GM18520 (cell line): ENCODE measurements around the gene PLCD3.

Source experiments
- ATAC-seq: cut with Tn5 transposase; IDR thresholded peaks from one replicate; pipeline ENCODE4 v1.9.1; 2021; ENCODE audit not compliant: unreplicated experiment

PLCD3 gene, protein sequence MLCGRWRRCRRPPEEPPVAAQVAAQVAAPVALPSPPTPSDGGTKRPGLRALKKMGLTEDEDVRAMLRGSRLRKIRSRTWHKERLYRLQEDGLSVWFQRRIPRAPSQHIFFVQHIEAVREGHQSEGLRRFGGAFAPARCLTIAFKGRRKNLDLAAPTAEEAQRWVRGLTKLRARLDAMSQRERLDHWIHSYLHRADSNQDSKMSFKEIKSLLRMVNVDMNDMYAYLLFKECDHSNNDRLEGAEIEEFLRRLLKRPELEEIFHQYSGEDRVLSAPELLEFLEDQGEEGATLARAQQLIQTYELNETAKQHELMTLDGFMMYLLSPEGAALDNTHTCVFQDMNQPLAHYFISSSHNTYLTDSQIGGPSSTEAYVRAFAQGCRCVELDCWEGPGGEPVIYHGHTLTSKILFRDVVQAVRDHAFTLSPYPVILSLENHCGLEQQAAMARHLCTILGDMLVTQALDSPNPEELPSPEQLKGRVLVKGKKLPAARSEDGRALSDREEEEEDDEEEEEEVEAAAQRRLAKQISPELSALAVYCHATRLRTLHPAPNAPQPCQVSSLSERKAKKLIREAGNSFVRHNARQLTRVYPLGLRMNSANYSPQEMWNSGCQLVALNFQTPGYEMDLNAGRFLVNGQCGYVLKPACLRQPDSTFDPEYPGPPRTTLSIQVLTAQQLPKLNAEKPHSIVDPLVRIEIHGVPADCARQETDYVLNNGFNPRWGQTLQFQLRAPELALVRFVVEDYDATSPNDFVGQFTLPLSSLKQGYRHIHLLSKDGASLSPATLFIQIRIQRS

GRCh38 chr17:45132320-45132571 lies at the start of gene PLCD3:
PLCD3 (minus strand) TSS chr17:45132515; CDS start chr17:45132410, 105 bp downstream.
- ATAC-seq: no peak

DNA sequence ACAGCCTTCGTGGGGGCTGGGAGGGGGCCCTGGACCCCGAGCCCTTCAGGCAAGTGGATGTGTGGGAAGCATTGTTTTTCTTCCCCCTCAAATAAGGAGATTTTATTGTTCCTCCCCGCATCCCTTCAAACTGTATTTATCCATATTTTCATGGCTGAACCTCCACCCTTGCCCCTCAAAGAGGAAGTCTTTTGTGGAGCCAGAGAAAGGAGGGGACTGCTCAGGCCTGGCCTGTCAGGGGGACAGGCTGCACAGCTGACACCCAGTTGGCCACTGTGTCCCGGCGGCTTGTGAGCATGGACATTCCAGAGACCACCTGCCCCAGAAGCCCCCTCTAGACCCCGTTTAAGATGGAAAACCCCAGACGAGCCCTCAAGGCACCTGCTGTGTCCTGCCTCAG lies 45.2 kb upstream of the PLCD3 start:
- no peak for ATAC-seq

- no peak for ATAC-seq
These were observed 43.4 kb upstream of the PLCD3 start for GRCh38 chr17:45175759-45176115.

DNA sequence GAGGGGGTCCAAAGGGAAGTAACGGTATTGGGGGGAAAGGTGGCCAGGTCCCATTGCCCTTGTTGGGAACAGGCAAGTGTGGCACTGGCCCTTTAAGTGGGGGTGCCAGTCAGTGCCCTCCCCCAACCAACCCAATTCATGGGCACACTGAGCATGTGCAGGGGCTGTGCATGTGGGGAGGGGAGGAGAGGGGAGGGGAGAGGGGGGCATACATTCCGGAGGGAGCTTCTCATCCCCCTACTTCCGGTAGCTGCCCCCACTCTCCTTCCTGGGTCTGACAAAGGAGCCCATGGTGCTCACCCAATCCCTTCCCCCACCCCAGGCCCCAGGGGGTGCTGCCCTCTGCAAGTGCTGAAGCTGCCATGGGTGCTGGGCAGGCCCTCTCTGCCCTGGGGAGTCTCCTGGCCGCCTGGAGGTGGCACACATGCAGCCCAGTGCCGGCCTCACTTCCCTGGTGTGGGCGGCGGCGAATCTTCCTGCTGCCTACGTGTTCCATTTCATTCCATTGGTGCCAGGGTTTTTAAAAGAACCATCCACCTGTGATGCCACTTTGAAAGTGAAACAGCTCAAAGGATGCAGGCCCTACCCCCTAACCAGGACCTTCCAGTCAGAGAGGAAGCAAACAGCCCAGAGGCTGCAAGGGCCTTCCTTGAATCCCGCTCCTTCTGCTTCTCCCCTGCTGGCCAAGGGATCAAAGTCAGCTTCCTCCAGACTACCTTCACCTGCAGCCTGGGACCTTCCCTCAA lies 40.4 kb upstream of the PLCD3 start:
- no peak for ATAC-seq

DNA sequence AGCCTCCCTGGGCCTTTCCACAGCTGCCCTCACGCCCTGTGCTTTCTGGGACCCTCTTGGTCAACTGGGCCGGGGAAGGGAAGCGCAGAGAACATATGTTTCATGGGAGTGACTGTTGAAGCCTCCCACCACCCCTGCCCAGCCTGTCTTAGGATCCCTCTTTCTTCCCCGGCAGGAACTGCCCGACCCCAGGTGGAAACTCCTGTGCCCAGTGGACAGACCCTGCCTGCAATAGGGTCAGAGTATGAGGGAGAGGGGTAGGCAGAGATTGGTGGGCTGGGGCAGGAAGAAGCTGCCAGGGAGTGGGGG lies 39.9 kb upstream of the PLCD3 start:
- ATAC-seq: no peak

- no peak for ATAC-seq
These were observed 39.3 kb upstream of the PLCD3 start for GRCh38 chr17:45171338-45172231.

DNA sequence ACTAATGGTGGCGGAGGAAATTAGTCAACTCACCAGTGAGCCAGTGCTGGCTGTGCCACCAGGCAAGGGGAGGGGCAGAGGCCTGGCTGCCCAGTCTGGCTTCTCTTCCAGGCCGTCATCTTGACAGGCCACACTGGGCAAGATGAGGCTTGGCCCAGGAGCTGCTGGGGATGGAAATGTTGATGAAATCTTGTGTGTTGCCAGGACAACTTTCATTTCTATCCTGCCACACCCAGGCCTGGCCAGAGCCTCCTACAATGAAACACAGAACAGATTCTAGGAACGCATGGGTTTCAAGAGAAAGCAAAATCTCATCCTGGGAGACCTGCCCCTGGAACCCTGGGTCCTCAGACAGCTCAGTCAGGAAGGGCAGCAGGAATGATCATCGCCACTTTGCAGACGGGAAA lies 38.6 kb upstream of the PLCD3 start:
- no peak for ATAC-seq

GRCh38 chr17:45170280-45170930 lies 38.1 kb upstream of the PLCD3 start:
- no peak for ATAC-seq

GRCh38 chr17:45168991-45169752 lies 36.9 kb upstream of the PLCD3 start:
- no peak for ATAC-seq

- no peak for ATAC-seq
These were observed 32.5 kb upstream of the PLCD3 start for GRCh38 chr17:45164734-45165269.

DNA sequence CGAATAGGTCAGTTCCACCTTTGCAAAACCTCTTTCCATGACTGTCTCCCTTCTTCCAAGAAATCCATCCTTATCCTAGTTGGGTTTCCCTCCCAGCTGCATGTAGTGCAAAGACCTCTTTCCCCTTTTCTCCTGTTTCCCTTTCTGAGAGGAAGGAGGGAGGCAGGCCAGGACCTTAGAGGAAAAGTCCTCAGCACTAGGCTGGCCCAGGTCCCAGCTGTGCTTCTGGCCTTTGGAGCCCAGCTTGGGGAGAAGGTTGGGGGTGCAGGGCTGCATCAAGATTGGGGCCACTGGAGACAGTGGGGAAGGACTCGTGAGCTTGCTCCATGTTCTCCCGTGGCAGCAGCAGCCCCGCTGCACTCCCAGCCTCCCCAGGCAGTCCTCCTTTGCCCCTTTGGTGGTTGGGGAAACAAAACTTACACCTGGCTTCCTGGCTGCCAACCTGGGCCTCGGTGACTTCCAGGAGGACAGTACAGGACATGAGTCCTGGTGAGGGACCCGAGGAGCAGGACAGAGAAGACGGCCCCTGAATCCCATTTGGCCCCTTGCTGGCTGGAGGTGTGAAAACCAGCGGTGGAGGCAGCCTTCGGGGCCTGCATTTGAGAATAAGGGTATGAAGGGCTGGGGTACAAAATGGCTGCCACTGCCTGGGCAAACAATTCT lies 29.8 kb upstream of the PLCD3 start:
- no peak for ATAC-seq

DNA sequence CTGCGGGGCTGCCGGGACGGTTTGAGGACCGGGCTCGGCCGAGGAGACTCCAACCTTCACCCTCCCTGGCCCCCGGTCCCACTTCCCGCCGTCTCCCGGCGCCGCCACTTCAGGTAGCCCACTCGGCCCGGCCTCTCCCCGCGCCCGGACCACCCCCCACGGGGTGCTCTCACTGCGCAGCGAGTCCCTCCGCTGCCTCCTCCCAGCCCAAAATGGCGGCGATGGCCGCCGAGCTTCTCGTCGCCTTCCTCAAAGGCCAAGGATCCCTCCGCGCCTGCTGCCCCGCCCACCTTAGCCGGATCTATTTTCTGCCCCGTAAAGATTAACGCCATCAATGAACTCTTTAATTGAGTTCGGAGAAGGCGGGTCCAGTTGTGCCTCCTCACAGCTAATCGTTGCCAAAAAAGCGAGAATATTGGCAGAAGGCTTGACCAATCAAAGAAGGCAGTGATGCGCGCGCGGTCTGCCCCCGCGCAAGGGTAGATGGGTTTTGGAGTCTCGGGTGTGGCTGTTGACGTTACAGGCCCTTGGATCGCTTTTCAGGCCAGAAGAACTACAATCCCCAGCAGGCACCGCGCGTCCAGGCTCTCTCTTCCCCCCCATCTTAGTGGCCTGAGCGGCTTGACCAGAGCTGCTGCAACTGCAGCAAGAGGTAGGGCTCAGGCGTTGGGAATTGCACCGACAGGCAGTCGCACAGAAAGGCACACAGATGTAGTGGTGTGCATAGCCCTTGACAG lies 29.1 kb upstream of the PLCD3 start, which contains the start of gene HEXIM2:
Gene HEXIM2 (plus strand): TSS at position 588 of the 737 bp plus-strand sequence. CDS start 919 bp downstream, outside the sequence.
- peak; percentile 87 for ATAC-seq

GRCh38 chr17:45160447-45161287 lies 28.4 kb upstream of the PLCD3 start:
- ATAC-seq: no peak

GRCh38 chr17:45156242-45156641 lies 23.9 kb upstream of the PLCD3 start:
- no peak for ATAC-seq

DNA sequence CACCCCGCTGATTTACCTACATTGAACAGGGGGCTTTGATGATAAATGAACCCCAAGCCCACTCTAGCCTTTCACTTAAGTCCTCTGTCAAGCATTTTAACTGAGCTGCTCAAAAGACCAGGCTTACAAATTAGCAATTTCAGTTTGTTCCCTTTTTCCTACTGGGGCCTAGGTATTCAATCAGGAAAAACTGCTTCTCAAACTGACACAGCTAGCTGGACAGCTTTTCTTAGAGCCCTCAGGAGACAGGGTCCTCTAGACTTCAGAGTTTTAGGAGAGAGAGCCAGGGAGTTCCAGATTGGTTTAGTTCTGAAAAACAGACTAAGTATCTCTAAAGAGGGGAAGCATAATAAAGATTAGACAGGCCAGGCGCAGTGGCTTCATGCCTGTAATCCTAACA lies 23.2 kb upstream of the PLCD3 start:
- no peak for ATAC-seq

DNA sequence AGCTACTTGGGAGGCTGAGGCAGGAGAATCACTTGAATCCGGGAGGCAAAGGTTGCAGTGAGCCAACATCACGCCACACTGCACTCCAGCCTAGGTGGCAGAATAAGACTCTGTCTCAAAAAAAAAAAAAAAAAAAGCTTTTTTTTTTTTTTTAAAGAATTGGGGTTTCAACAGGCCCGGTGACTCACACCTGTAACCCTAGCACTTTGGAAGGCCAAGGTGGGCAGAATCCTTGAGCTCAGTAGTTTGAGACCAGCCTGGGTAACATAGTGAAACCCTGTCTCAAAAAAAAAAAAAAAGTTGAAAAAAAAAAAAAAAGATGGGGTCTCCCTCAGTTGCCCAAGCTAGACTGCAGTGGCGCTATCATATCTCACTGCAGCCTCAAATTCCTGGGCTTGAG lies 22.7 kb upstream of the PLCD3 start:
- ATAC-seq: no peak
